ENCODE results near the gene CLEC16A.
"Not testable (repeated sequence)": the region's sequence is repeated elsewhere in the genome, so short reads cannot be mapped to it uniquely, and the experiment has no call there.

CLEC16A gene

GRCh38 chr16:10923650-10924214 is 20.6 kb upstream of the CLEC16A start:
- DNase-seq (ENCODE audit: low spot score): no peak

GRCh38 chr16:10925285-10925684 is 19.1 kb upstream of the CLEC16A start:
- not testable (repeated sequence) for DNase-seq (ENCODE audit: low spot score)

- DNase-seq (ENCODE audit: low spot score): no peak
Measured at GRCh38 chr16:10926094-10926493, 18.3 kb upstream of the CLEC16A start.

GRCh38 chr16:10926867-10927266 is 17.5 kb upstream of the CLEC16A start:
- DNase-seq (ENCODE audit: low spot score): no peak

- no peak for DNase-seq (ENCODE audit: low spot score)
Measured at GRCh38 chr16:10927497-10928112, 16.8 kb upstream of the CLEC16A start.

GRCh38 chr16:10929097-10929496 is 15.3 kb upstream of the CLEC16A start:
- DNase-seq (ENCODE audit: low spot score): not testable (repeated sequence)

GRCh38 chr16:10929853-10930754 is 14.3 kb upstream of the CLEC16A start:
- no peak for DNase-seq (ENCODE audit: low spot score)

GRCh38 chr16:10930755-10931093 is 13.6 kb upstream of the CLEC16A start:
- no peak for DNase-seq (ENCODE audit: low spot score)

GRCh38 chr16:10931134-10931533 is 13.2 kb upstream of the CLEC16A start:
- no peak for DNase-seq (ENCODE audit: low spot score)

GRCh38 chr16:10931977-10932632 is 12.3 kb upstream of the CLEC16A start:
- DNase-seq (ENCODE audit: low spot score): no peak

GRCh38 chr16:10932959-10933710 is 11.2 kb upstream of the CLEC16A start:
- DNase-seq (ENCODE audit: low spot score): no peak

GRCh38 chr16:10933865-10934264 is 10.5 kb upstream of the CLEC16A start:
- no peak for DNase-seq (ENCODE audit: low spot score)

- DNase-seq (ENCODE audit: low spot score): no peak
Measured at GRCh38 chr16:10934325-10935107, 9.8 kb upstream of the CLEC16A start.

GRCh38 chr16:10935226-10935915 is 9.0 kb upstream of the CLEC16A start:
- no peak for DNase-seq (ENCODE audit: low spot score)

- no peak for DNase-seq (ENCODE audit: low spot score)
Measured at GRCh38 chr16:10936272-10936984, 7.9 kb upstream of the CLEC16A start.

GRCh38 chr16:10937068-10937859 is 7.1 kb upstream of the CLEC16A start:
- DNase-seq (ENCODE audit: low spot score): no peak

- no peak for DNase-seq (ENCODE audit: low spot score)
Measured at GRCh38 chr16:10938321-10938720, 6.0 kb upstream of the CLEC16A start.

- no peak for DNase-seq (ENCODE audit: low spot score)
Measured at GRCh38 chr16:10938796-10939648, 5.3 kb upstream of the CLEC16A start.
